ENCODE measurements around the gene ADPRHL1. TPM values are rescaled to one million over a fixed set of nuclear protein-coding genes. Genes with fewer than 3 reads are reported as not detected.

ADPRHL1 gene
- total RNA-seq, 1 donor from 2014 or later: 11.3 TPM

DNA sequence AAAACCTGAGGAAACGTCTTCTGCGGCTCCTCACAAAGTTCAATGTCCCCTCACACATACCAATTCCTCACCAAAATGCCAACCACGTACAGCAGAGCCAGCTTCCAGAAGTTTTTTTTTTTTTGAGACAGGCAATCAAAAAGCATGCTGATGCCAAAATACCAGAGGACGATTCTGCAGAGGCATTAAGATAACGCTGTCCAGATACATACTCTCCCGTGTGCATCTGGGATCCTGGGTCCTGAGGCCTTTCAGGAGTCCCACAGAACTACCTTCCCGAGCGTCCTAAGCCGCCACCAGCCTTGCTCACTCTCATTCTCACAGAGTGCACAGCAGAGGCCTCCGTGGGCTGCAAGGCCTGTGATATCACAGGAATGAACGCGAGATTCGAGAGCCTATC is 32.3 kb upstream of the ADPRHL1 start:
- H3K27ac ChIP-seq: no peak overlapping the region

DNA sequence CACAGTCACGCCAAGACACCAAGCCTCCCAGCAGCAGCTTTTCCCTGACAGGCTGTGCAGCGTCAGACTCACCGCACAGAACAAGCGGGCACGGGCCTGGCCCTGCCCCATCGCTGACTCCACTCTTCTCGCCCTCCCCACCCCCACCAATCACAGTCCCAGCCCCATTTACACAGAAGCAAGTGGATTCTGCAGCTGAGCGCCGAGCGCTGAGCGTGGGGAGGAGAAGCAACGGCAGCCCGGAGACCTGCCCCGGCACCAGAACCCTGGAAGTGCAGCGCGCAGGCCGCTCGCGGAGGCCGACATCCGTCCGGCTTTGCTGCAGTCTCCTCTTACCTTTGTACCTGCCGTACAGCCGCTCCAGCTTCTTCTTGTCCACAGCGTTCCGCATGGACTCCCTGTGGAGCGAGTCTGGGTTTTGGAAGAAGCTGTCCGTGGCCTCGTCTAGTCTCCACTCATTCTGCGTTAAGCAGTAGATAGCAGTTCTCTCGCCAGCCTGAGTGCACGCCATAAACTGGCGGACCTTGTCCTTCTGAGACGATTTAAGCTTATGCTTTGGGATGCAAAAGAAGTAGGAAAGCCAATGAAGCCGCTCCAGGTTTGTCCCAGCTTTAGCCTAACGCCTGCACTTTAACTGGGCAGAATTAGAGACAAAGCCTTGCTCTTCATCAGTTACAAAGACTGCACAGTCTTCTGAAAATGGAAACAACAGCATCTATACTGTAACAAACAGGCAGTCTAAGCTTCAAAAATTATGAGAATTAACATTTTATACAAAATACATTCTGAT is 30.4 kb upstream of the ADPRHL1 start:
- no peak for DNase-seq (ENCODE audit: low spot score in 2 of 2)
- intact Hi-C loops (cut with DNase I): no loop called here
- Histone ChIP-seq H3K27me3 (no peaks in the 10 kb centered on the region), H3K36me3 (peaks cover 0 to 13% of the 10 kb centered on the region in 2 donors), H3K4me1 (no peaks in the 10 kb centered on the region), H3K27ac (no peak overlapping the region), H3K9me3 (no peaks in the 10 kb centered on the region), H3K4me3 (no peak overlapping the region)
- TF ChIP-seq, protein P1, sequence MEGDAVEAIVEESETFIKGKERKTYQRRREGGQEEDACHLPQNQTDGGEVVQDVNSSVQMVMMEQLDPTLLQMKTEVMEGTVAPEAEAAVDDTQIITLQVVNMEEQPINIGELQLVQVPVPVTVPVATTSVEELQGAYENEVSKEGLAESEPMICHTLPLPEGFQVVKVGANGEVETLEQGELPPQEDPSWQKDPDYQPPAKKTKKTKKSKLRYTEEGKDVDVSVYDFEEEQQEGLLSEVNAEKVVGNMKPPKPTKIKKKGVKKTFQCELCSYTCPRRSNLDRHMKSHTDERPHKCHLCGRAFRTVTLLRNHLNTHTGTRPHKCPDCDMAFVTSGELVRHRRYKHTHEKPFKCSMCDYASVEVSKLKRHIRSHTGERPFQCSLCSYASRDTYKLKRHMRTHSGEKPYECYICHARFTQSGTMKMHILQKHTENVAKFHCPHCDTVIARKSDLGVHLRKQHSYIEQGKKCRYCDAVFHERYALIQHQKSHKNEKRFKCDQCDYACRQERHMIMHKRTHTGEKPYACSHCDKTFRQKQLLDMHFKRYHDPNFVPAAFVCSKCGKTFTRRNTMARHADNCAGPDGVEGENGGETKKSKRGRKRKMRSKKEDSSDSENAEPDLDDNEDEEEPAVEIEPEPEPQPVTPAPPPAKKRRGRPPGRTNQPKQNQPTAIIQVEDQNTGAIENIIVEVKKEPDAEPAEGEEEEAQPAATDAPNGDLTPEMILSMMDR (IDR thresholded peaks at IDR 0.05): no peak

More for the DNA sequence above, 32.3 kb upstream of the ADPRHL1 start:
- Histone ChIP-seq H3K27me3 (no peaks in the 10 kb centered on the region), H3K4me3 (no peak overlapping the region), H3K36me3 (no peaks in the 10 kb centered on the region), H3K4me1 (peaks cover 0 to 14% of the 10 kb centered on the region in 2 donors), H3K9me3 (no peaks in the 10 kb centered on the region)
- intact Hi-C loops (cut with DNase I): no loop called here
- TF ChIP-seq, protein P1 (IDR thresholded peaks at IDR 0.05): no peak
- no peak for DNase-seq (ENCODE audit: low spot score in 2 of 2)

DNA sequence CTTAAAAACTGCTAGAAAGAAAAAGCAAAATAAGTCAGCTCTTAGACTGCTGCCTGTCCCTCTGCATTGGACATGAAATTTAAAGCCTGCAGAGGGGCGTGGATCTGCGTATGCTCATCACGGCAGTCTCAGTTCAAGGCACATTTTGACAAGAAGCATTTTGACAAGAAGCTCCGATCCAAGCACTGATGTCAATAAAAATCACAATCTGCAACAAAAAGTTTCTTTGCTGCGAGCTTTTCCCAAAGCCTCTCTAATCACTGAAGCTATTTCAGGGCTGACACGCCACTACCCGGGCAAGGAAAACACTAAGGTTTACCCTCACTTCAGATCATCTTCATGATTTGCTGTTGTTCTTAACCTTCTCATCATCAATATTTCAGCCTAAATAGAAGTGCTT is 29.8 kb upstream of the ADPRHL1 start:
- intact Hi-C loops (cut with DNase I): no loop called here
- DNase-seq (ENCODE audit: low spot score in 2 of 2): no peak
- H3K4me1 ChIP-seq: no peaks in the 10 kb centered on the region
- H3K27ac ChIP-seq: no peak overlapping the region
- no peaks in the 10 kb centered on the region for H3K27me3 ChIP-seq
- TF ChIP-seq, protein P1 (IDR thresholded peaks at IDR 0.05): no peak
- H3K36me3 ChIP-seq: peaks cover 0 to 19% of the 10 kb centered on the region in 2 donors
- no peaks in the 10 kb centered on the region for H3K9me3 ChIP-seq
- H3K4me3 ChIP-seq: no peak overlapping the region

DNA sequence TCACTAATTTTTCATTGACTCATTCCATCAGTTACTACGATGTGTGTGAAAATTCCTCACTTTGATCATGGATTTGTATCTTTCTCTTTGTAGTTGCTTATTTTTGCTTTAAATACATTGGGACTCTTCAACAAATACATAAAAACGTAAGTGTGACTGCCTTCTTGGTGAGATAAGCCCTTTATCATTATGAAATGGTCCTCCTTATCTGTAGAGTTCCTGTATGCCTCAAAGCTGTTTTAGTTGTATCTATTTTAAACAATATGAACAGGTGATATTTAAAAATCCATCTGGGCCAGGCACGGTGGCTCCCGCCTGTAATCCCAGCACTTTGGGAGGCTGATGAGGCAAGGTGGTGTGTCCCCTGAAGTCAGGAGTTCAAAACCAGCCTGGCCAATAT is 25.9 kb upstream of the ADPRHL1 start:
- no peak overlapping the region for H3K4me3 ChIP-seq
- DNase-seq (ENCODE audit: low spot score in 2 of 2): no peak
- TF ChIP-seq, protein P1 (IDR thresholded peaks at IDR 0.05): no peak
- intact Hi-C loops (cut with DNase I): no loop called here
- no peaks in the 10 kb centered on the region for H3K27me3 ChIP-seq
- H3K9me3 ChIP-seq: no peaks in the 10 kb centered on the region
- H3K36me3 ChIP-seq: peaks cover 15 to 42% of the 10 kb centered on the region in 2 donors
- H3K4me1 ChIP-seq: no peaks in the 10 kb centered on the region
- no peak overlapping the region for H3K27ac ChIP-seq

DNA sequence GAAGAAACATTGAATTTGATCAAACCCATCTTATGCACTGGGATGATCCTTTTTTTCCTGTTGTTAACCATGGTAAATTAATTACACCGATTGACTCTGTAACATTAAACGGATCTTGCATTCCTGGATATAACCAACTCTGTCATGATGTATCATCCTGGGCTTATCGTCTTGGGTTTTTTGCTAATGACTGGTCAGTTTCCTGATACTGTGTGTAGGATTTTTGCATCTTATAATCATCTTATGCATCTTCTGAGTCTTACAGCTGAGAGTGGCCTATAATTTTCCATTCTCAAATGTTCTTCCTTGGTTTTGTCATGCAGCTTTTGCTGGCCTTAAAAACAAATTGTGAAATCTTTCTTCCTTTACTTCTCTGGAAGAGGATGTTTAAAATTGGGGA is 24.4 kb upstream of the ADPRHL1 start:
- Histone ChIP-seq H3K36me3 (peaks cover 17 to 50% of the 10 kb centered on the region in 2 donors), H3K27me3 (no peaks in the 10 kb centered on the region), H3K4me3 (no peak overlapping the region), H3K9me3 (no peaks in the 10 kb centered on the region), H3K27ac (no peak overlapping the region), H3K4me1 (no peaks in the 10 kb centered on the region)
- intact Hi-C loops (cut with DNase I): no loop called here
- no peak for DNase-seq (ENCODE audit: low spot score in 2 of 2)
- TF ChIP-seq, protein P1 (IDR thresholded peaks at IDR 0.05): no peak
